K562 (cell line): Measurements from ENCODE around the gene FIS1. TPM values are rescaled to one million over a fixed set of nuclear protein-coding genes. Genes with fewer than 3 reads are reported as not detected.
A peak's percentile ranks its signal among the peaks of the same experiment; 100 is the strongest.

ENCODE experiments used
- BCOR ChIP-seq: fragments of 450-650 bp; IDR thresholded peaks from 2 replicates; pipeline ENCODE4 v1.6.1; 2016
- CEBPB ChIP-seq: fragments of 450-650 bp; IDR thresholded peaks from 2 replicates; pipeline ENCODE4 v1.6.1; 2016; ENCODE audit warnings: missing genetic modification characterization, missing compliant biosample characterization
- CHD7 ChIP-seq: fragments of 200-600 bp; sonication (generic); IDR thresholded peaks from one replicate; pipeline ENCODE4 v1.6.1; 2012; ENCODE audit warnings: mild to moderate bottlenecking, low read depth, low read length, inconsistent platforms
- COPS2 ChIP-seq: fragments of 450-650 bp; conservative IDR thresholded peaks from 2 replicates; pipeline ENCODE4 v1.6.1; 2016; ENCODE audit warnings: mild to moderate bottlenecking, moderate library complexity
- OTX1 ChIP-seq: fragments of 450-650 bp; formaldehyde crosslinking; IDR thresholded peaks from 2 replicates; pipeline ENCODE4 v1.4.0; 2022; ENCODE audit warnings: mild to moderate bottlenecking
- RFX7 ChIP-seq: fragments of 250-450 bp; sonication (Bioruptor Pico); IDR thresholded peaks from 2 replicates; pipeline ENCODE4 v1.5.1; 2021; ENCODE audit warnings: mild to moderate bottlenecking
- RREB1 ChIP-seq: fragments of 250-450 bp; sonication (Bioruptor Pico); IDR thresholded peaks from 2 replicates; pipeline ENCODE4 v1.4.0; 2020
- ZNF511 ChIP-seq: sonication (generic); formaldehyde crosslinking; IDR thresholded peaks from 2 replicates; pipeline ENCODE4 v1.8.0; 2022; ENCODE audit warnings: mild to moderate bottlenecking, missing genetic modification reagents
- polyA plus RNA-seq, 8 experiments: library from polyadenylated mRNA; depleted of rRNA in 4 of 8; stranded (reverse) in 5 of 8; unstranded in 3 of 8; fragments of >200 nt; fragmentation: Nextera tagmentation in 2 of 8; fragmentation: Illumina TruSeq in 1 of 8; extraction: Ambion mirVana in 2 of 8; extraction: Trizol in 1 of 8; gene quantifications; 2 replicates each; pipeline versions ENCODE4 v1.2.1 to v1.2.3, GENCODE V29; 2011 to 2014; ENCODE audit warnings: inconsistent platforms in 1 of 8, missing spikeins in 1 of 8
- total RNA-seq, 7 experiments: library from RNA; depleted of rRNA in 6 of 7; stranded (reverse); fragments of >200 nt in 6 of 7; fragmentation: Illumina TruSeq in 2 of 7; extraction: Trizol in 2 of 7; gene quantifications; 2 replicates each; pipeline versions ENCODE4 v1.2.1 to v1.2.3, GENCODE V29; 2011 to 2021; ENCODE audit warnings: low replicate concordance in 1 of 7

The FIS1 gene
- total and polyA plus RNA-seq, 9 of the 15 experiments (the other 6 are each of a cell fraction or from before 2014, with no cell fraction given), result 86.0 to 257 (median 144) TPM

- no peak for TF ChIP-seq CHD7
- peak; percentile 66; the same call in 1 of the 2 replicates for TF ChIP-seq OTX1
- no peak for TF ChIP-seq RREB1
- TF ChIP-seq CEBPB, result no peak
- no peak for TF ChIP-seq RFX7 (CRISPR knock-in tag)
- TF ChIP-seq COPS2, result no peak
- no peak for TF ChIP-seq BCOR
- TF ChIP-seq ZNF511 (CRISPR knock-in tag), result no peak
Observed at GRCh38 chr7:101217388-101218235, 27.3 kb downstream of the FIS1 start, which contains the start of the genes PLOD3 and ZNHIT1 (continued).
